GM12873 (cell line): ENCODE data around the gene PRDX2.
A peak's percentile ranks its signal among the peaks of the same experiment; 100 is the strongest.

Experiments used
- CTCF ChIP-seq: IDR thresholded peaks from 2 replicates; pipeline ENCODE4 v1.5.1; 2012; ENCODE audit warnings: low read depth, mild to moderate bottlenecking, moderate library complexity, low read length, control low read depth; ENCODE audit not compliant: insufficient read depth; ENCODE audit errors: missing control alignments

Gene PRDX2

GRCh38 chr19:12792051-12792852, 9.3 kb downstream of the PRDX2 start:
- TF ChIP-seq CTCF, result no peak

GRCh38 chr19:12791345-12792050, 10.1 kb downstream of the PRDX2 start, which contains the start of gene JUNB:
Gene JUNB (plus strand): TSS chr19:12791486. CDS start chr19:12791772, 286 bp downstream.
- TF ChIP-seq CTCF, result peak; percentile 29

- TF ChIP-seq CTCF, result no peak
These were observed 10.8 kb downstream of the PRDX2 start for GRCh38 chr19:12790628-12791344.

GRCh38 chr19:12789904-12790619, 11.5 kb downstream of the PRDX2 start:
- TF ChIP-seq CTCF, result no peak

- TF ChIP-seq CTCF, result no peak
These were observed 12.3 kb downstream of the PRDX2 start for GRCh38 chr19:12789098-12789903.

- no peak for TF ChIP-seq CTCF
These were observed 12.9 kb downstream of the PRDX2 start for GRCh38 chr19:12788682-12789097.
